Mucosa of rectum (tissue), 2 donors: Measurements from ENCODE around the gene MLLT10.

Source experiments
- H3K27ac ChIP-seq, 2 donors: one replicate each; pipeline ENCODE4 v1.7.0; 2013; ENCODE audit warnings: inconsistent platforms in 2 of 2, low read depth in 2 of 2, low read length in 2 of 2
- H3K27me3 ChIP-seq, 2 donors: one replicate each; pipeline ENCODE4 v1.7.0; 2013; ENCODE audit warnings: low read length in 2 of 2; ENCODE audit not compliant: control insufficient read depth in 2 of 2, insufficient read depth in 2 of 2
- H3K36me3 ChIP-seq, 2 donors: one replicate each; pipeline ENCODE4 v1.7.0; 2013; ENCODE audit warnings: low read length in 2 of 2; ENCODE audit not compliant: control insufficient read depth in 2 of 2, insufficient read depth in 2 of 2
- H3K4me1 ChIP-seq, 2 donors: one replicate each; pipeline ENCODE4 v1.7.0; 2013; ENCODE audit warnings: low read length in 2 of 2, mild to moderate bottlenecking in 1 of 2; ENCODE audit not compliant: control insufficient read depth in 2 of 2, insufficient read depth in 2 of 2
- H3K4me3 ChIP-seq, 2 donors: one replicate each; pipeline ENCODE4 v1.7.0; 2013; ENCODE audit warnings: low read length in 2 of 2
- H3K9ac ChIP-seq, 2 donors: one replicate each; pipeline ENCODE4 v1.7.0; 2013; ENCODE audit warnings: low read length in 2 of 2, low read depth in 1 of 2, mild to moderate bottlenecking in 1 of 2
- H3K9me3 ChIP-seq, 2 donors: one replicate each; pipeline ENCODE4 v1.7.0; 2013; ENCODE audit warnings: low read length in 2 of 2; ENCODE audit not compliant: control insufficient read depth in 2 of 2
- donor health status: healthy.
- donor health status: Normal muscosa, but diverticular disease.

Gene MLLT10

DNA sequence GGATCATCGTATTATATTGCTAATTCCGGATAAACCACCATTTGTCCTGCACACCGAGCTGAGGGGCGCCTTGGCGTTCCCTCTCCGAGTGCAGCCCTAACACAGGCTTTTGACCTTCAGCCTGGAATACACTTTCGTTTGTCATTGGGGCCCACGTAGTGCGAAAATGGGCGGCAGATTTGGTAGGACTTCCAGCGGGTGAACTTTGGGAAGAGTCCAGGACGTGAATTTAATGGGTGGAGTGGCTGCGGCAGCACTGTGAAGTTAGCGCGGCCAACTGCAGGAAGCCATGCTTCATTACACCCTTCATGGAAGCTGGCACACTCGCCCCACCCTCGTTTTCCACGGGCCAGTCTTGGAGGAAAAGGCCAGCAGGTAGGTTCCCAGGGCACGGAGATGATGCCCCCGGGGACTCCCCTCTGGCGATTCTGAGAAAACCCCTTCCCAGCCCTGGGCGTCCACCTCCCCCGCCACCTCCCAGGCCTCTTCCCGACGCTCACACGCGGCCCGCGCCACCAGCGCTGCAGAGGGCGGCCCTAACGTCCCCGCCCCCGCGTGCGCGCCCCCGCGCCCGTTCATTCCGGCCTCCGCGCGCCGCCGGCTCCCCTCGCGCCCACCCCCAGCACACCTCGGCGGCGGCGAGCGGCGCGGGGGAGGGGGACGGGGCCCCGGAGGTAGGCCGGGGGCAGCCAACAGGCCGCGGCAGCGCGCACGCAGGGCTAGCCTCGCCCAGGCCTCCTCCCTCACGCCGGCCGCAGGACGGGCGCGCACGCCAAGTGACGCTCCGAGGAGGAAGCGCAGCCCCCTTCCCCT, at the start of gene MLLT10:
TSS of gene MLLT10 (plus strand) at position 766 of the 813 bp plus-strand sequence. CDS start 413 bp downstream, outside the sequence.
- peaks cover 0 to 2% of the 10 kb centered on the region in 2 donors for H3K27me3 ChIP-seq
- peak within 1 kb of the TSS; percentile 88 to 92 for H3K9ac ChIP-seq
- peaks cover 0 to 6% of the 10 kb centered on the region in 2 donors for H3K4me1 ChIP-seq
- H3K9me3 ChIP-seq, result no peaks in the 10 kb centered on the region
- peaks cover under 1 to 5% of the 10 kb centered on the region in 2 donors for H3K36me3 ChIP-seq
- H3K27ac ChIP-seq, result peak within 1 kb of the TSS; percentile 96 to 98
- H3K4me3 ChIP-seq, result peak within 1 kb of the TSS; percentile 87 to 89

DNA sequence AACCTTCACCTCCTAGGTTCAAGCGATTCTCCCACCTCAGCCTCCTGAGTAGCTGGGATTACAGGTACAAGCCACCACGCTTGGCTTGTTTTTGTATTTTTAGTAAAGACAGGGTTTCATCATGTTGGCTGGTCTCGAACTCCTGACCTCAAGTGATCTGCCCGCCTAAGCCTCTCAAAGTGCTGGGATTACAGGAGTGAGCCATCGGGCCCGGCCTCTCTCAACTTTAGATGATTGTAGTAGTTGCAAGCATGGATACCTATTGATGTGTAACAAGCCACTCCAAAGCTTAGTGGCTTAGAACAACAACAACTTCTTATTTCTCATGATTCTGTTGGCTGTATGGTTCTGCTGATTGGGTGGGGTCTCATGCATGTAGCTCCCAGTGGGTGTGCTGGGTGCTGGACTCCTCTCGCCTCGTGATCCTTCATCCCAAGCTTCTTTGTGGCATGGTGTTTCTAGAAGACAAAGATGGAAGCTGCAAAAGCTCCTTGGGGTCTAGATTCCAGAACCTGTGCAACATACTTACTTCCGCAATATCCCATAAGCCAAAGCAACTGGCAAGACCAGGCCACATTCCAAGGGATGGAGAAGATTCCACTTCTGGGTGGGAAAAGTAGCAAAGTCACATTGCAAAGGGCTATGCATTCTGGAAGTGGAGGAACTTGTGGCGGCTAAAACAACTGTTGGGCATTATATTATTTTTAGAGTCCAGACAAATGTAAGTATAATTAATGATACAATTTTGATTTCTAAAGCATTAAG, 46.4 kb upstream of the MLLT10 start:
- Histone ChIP-seq H3K4me1 (no peaks in the 10 kb centered on the region), H3K4me3 (no peak overlapping the region), H3K9ac (no peak overlapping the region), H3K9me3 (no peaks in the 10 kb centered on the region), H3K36me3 (no peaks in the 10 kb centered on the region), H3K27me3 (no peaks in the 10 kb centered on the region), H3K27ac (no peak overlapping the region)

DNA sequence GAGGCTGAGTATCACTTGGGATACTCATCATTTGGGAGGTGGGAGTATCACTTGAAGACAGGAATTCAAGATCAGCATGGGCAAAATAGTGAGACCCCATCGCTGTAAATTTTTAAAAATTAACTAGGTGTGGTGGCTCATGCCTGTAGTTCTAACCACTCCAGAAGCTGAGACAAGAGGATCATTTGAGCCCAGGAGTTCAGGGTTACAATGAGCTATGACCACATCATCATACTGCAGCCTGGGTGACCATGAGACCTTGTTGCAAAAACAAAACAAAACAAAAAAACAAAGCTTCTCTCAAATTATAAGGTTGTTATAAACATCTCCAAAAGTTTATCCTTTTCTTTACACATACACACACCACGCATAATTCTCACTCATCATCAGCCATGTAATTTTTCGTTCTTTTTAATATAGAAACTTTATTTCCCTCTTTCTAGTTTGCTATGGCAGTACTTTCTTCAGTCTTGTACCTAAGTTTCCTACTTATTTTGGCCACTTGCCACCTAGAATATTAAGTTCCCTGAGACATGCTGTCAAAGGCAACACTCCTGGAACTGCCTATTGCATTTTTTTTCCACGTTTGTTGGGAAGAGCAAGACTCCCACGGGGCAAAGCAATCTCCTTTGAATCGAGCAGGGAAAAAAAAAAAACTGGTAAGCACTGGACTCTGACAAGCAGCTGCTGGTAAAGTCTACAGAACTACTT, 45.6 kb upstream of the MLLT10 start:
- Histone ChIP-seq H3K27ac (no peak overlapping the region), H3K4me3 (no peak overlapping the region), H3K9me3 (no peaks in the 10 kb centered on the region), H3K4me1 (no peaks in the 10 kb centered on the region), H3K27me3 (no peaks in the 10 kb centered on the region), H3K36me3 (no peaks in the 10 kb centered on the region), H3K9ac (no peak overlapping the region)

DNA sequence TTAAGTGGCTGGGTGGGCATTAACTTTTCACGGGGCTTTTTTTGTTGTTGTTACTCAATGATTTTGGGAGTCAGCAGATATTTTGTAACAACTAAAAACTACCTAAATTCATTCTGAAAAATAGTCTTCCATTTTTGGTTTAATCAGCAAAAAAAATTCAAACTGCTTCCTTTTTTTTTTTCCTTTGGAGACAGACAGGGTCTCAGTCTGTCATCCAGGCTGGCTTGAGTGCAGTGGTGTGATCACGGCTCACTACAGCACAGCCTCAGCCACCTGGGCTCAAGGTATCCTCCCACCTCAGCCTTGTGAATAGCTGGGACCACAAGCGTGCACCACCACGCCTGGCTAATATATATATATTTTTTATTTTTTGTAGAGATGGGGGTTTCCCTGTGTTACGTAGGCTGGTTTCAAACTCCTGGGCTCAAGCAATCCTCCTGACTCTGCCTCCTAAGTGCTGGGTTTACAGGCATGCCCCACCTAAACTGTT, 45.0 kb upstream of the MLLT10 start:
- no peaks in the 10 kb centered on the region for H3K9me3 ChIP-seq
- H3K36me3 ChIP-seq, result no peaks in the 10 kb centered on the region
- H3K27me3 ChIP-seq, result peaks cover 3 to 4% of the 10 kb centered on the region in 2 donors
- H3K27ac ChIP-seq, result no peak overlapping the region
- H3K9ac ChIP-seq, result no peak overlapping the region
- no peak overlapping the region for H3K4me3 ChIP-seq
- no peaks in the 10 kb centered on the region for H3K4me1 ChIP-seq

DNA sequence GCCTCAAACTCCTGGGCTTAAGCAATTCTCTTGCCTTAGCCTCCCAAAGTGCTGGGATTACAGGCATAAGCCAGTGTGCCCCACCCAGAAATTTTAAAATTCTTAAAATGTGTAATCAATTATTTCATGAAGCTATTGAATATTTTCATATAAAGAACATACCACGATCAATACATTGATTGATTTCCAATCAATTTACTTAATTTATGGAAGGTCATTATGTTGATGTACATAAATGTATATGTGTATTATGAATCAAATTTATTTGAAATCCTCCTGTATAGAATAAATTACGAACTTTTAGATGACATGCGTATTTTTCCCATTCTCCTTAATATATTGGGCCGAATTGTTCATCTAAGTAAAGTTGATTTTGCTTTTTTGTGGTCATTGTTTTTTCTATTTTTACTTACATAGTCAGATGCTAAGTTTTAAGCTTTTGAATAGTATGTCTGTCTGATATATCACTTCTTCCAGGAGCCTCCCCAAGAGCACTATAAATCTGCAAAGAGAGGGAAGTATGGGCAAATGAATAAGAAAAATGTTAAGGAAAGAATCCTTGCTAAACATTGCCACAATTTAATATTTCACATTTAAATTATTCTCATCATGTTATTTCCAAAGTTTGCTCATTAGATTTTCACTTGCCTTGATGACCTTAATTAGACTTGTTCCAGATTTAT, 43.9 kb upstream of the MLLT10 start:
- Histone ChIP-seq H3K9ac (no peak overlapping the region), H3K36me3 (no peaks in the 10 kb centered on the region), H3K27ac (no peak overlapping the region), H3K27me3 (peaks cover 12 to 14% of the 10 kb centered on the region in 2 donors), H3K9me3 (no peaks in the 10 kb centered on the region), H3K4me3 (no peak overlapping the region), H3K4me1 (peaks cover 7 to 8% of the 10 kb centered on the region in 2 donors)

DNA sequence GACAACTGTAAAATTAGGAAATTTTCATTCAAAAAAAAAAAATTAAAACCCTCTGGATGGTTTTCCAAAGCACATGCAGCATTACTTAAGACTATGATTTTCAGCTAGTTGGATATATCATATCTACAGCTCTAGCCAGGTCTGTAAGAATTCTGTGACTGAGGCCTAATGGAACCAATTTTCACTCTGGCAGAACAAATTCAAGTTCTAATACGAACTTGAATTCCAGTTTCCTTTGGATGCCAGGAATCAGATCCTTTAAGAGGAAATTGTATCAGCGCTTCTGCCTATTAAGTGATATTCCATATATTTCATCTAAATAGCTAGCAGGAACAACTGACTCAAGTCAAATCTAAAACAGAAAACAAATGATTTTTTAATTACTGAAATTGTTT, 43.3 kb upstream of the MLLT10 start:
- Histone ChIP-seq H3K4me3 (no peak overlapping the region), H3K9ac (no peak overlapping the region), H3K36me3 (no peaks in the 10 kb centered on the region), H3K27me3 (peaks cover 17 to 18% of the 10 kb centered on the region in 2 donors), H3K9me3 (no peaks in the 10 kb centered on the region), H3K4me1 (peaks cover 12 to 13% of the 10 kb centered on the region in 2 donors), H3K27ac (no peak overlapping the region)

DNA sequence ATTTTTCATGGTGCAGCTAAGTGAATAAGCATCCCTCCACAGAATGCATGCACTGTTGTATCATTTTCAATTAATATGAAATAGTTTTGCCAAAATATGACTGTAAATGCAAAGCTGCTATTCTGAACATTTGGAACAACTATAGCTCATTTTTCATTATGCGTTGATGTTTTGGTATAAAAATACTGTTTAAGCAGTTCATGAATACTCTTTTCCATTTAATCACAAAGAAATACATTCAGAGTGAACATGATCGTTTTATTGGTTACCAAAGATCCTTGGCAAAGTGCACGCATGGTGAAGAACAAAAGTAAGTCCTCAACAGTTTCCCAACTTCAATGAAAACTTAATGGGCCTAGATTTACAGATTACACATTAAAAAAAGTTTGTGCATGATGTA, 41.6 kb upstream of the MLLT10 start:
- Histone ChIP-seq H3K27ac (no peak overlapping the region), H3K27me3 (peaks cover 22 to 23% of the 10 kb centered on the region in 2 donors), H3K9me3 (no peaks in the 10 kb centered on the region), H3K4me3 (no peak overlapping the region), H3K9ac (no peak overlapping the region), H3K4me1 (peaks cover 22% of the 10 kb centered on the region in 2 donors), H3K36me3 (no peaks in the 10 kb centered on the region)

DNA sequence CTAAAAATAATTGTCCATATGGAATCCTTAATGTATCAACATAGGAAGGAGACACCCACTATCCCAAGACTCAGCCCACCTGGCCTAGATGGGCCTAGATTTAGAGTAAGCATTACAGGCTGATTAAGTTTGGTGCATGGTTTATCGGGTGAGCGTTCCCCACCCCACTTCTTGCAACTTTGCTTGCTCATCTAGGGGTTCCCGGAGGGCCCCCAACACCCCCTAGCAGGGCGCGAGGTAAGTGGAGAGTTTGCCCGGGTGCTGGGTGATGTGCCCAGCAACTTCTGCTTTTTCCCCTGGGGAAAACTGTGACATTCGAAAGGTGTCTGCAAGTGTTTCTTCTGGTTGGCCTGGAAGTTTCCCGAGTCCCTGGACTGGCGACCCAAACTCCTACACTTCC, 40.2 kb upstream of the MLLT10 start:
- Histone ChIP-seq H3K9ac (no peak overlapping the region), H3K9me3 (no peaks in the 10 kb centered on the region), H3K4me1 (peaks cover 22 to 23% of the 10 kb centered on the region in 2 donors), H3K4me3 (peak overlapping the region in 1 of 2 donors; percentile 77), H3K27me3 (peaks cover 26 to 33% of the 10 kb centered on the region in 2 donors), H3K36me3 (no peaks in the 10 kb centered on the region), H3K27ac (no peak overlapping the region)

DNA sequence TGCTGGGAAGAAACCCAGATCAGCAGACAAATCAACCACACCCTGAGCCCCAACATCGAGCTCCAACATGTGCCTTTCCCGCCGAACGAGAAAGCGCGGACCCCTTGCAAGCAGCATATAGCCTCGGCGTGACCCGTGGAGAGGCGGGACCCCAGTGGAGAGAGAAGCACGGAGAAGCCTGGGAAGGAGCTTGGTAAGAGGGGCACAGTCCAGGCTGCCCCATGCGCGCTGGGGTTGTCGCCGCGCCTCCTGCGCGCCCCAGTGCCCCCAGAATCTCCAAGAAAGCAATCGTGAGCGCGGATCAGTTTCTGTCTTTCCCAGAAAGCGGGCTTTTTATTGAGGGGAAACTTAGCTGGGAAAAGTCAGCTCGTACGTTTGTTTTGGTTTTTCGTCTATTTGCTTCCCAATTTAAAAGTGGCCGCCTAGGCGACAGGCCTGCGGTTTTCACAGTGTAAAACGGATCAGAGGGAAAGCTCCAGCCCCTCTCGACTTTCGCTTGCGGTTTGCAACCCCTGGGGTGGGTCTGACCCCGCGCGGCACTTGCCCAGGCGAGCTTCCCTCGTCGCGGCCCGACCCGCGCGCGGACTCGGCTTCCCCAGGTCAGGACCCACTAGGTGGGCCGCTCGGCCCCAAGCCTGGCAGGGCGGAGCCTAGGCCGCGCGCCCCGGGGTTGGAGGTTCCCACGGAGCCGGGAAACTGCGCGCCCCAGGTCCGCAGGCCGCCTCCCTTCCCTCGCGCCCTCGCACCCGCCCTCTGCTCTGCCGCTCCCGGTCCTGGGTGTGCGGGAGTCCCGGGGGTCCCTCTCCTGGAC, 39.6 kb upstream of the MLLT10 start:
- H3K9ac ChIP-seq, result peak overlapping the region; percentile 26 to 45
- H3K4me1 ChIP-seq, result peaks cover 22 to 23% of the 10 kb centered on the region in 2 donors
- no peaks in the 10 kb centered on the region for H3K36me3 ChIP-seq
- H3K9me3 ChIP-seq, result no peaks in the 10 kb centered on the region
- H3K4me3 ChIP-seq, result peak overlapping the region; percentile 71 to 77
- peaks cover 31 to 35% of the 10 kb centered on the region in 2 donors for H3K27me3 ChIP-seq
- no peak overlapping the region for H3K27ac ChIP-seq
